ENCODE data around the gene ITGA3.

DNA sequence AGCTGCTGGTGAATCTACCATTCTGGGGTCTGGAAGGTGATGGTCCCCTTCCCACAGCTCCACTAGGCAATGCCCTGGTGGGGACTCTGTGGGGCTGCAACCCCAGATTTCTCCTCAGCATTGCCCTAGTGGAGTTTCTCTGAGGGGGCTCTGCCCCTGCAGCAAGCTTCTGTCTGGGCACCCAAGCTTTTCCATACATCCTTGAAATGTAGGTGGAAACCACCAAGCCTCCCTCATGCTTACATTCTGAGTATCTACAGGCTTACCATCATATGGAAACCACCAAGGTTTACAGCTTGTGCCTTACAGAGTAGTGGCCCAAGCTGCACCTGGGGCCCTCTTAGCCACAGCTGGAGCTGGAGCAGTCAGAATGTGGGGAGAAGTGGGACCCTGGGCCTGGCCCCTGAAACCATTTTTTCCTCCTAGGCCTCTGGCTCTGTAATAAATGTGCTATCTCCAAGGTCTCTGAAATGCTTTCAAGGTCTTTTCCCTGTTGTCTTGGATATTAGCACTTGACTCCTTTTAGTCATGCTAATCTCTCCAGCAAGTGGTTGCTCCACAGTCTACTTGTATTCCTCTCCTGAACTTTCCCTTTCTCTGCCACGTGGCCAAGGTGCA lies 41.3 kb upstream of the ITGA3 start:
- TF ChIP-seq EZH2 (IDR thresholded peaks at IDR 0.05; ENCODE audit: borderline replicate concordance, low read depth, low read length, poor library complexity, severe bottlenecking): no peak
- TF ChIP-seq, protein P1, sequence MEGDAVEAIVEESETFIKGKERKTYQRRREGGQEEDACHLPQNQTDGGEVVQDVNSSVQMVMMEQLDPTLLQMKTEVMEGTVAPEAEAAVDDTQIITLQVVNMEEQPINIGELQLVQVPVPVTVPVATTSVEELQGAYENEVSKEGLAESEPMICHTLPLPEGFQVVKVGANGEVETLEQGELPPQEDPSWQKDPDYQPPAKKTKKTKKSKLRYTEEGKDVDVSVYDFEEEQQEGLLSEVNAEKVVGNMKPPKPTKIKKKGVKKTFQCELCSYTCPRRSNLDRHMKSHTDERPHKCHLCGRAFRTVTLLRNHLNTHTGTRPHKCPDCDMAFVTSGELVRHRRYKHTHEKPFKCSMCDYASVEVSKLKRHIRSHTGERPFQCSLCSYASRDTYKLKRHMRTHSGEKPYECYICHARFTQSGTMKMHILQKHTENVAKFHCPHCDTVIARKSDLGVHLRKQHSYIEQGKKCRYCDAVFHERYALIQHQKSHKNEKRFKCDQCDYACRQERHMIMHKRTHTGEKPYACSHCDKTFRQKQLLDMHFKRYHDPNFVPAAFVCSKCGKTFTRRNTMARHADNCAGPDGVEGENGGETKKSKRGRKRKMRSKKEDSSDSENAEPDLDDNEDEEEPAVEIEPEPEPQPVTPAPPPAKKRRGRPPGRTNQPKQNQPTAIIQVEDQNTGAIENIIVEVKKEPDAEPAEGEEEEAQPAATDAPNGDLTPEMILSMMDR (conservative IDR thresholded peaks at IDR 0.05; ENCODE audit: low read depth, low read length): no peak

Measured in A673 (cell line).